ENCODE data around the gene MAT2B.

The MAT2B gene

DNA sequence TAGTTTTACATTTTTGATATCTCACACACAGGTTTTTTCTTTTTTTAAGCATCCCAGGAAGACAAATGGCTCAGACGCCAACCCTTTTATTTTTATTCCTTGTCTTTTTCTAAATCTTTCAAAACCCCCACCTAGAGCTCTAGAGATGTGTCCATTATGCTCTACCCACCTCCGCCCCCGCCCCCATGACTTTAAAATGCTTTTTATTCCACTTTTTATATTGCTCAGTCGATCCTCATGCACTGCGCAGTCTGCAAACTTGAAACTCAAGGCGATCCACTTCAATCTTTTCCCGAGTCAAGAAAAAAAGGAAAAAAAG is 411 bp upstream of the MAT2B start (continued):
- TF ChIP-seq, protein P1, sequence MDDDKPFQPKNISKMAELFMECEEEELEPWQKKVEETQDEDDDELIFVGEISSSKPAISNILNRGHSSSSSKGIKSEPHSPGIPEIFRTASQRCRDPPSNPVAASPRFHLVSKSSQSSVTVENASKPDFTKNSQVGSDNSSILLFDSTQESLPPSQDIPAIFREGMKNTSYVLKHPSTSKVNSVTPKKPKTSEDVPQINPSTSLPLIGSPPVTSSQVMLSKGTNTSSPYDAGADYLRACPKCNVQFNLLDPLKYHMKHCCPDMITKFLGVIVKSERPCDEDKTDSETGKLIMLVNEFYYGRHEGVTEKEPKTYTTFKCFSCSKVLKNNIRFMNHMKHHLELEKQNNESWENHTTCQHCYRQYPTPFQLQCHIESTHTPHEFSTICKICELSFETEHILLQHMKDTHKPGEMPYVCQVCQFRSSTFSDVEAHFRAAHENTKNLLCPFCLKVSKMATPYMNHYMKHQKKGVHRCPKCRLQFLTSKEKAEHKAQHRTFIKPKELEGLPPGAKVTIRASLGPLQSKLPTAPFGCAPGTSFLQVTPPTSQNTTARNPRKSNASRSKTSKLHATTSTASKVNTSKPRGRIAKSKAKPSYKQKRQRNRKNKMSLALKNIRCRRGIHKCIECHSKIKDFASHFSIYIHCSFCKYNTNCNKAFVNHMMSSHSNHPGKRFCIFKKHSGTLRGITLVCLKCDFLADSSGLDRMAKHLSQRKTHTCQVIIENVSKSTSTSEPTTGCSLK (tag by site-specific recombination; IDR thresholded peaks at IDR 0.05), result no peak

DNA sequence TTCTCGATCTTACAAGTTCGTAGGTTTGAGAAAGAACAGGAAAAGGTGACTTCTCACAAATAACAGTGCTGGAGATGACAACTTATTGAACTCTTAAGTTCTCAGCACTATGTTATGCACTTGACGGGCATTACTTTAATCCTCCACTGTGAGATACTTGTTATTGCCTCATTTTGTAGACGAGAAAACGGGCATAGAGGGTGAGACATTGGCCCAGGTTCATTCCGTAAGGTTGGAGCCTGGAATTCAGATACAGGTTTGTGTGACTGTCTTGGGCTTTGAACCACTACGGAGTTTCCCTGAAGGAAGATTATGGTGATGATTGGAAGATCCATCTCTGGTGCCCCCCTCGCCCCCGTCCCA is 657 bp downstream of the MAT2B start:
- peaks cover 16% of the 10 kb centered on the region for H3K4me1 ChIP-seq (ENCODE audit: control insufficient read depth, insufficient read depth, low read length)
- peak overlapping the region; percentile 80 for H3K4me3 ChIP-seq (ENCODE audit: low read depth, low read length)
- ChIA-PET POLR2A (interaction anchor here (0.6 to 2.1 kb wide), 8 partner anchors 11 to 68 kb away, joined by 3 to 49 read pairs (median 4); partner anchors contain the start of genes CCNG1, HMMR and NUDCD2), CTCF (interaction anchor here (0.6 to 1.0 kb wide), 3 partner anchors 23 to 102 kb away, joined by 3 to 4 read pairs (median 3); no protein-coding TSS in a partner anchor)
- H3K36me3 ChIP-seq (ENCODE audit: control insufficient read depth in 2 of 2, insufficient read depth in 1 of 2, low read length in 2 of 2), result no peaks in the 10 kb centered on the region
- H3K9me3 ChIP-seq (ENCODE audit: control insufficient read depth, insufficient read depth, low read depth, low read length), result no peaks in the 10 kb centered on the region
- H3K27ac ChIP-seq (ENCODE audit: extremely low read depth, low read depth, low read length), result peak overlapping the region; percentile 92
- TF ChIP-seq, protein P2, sequence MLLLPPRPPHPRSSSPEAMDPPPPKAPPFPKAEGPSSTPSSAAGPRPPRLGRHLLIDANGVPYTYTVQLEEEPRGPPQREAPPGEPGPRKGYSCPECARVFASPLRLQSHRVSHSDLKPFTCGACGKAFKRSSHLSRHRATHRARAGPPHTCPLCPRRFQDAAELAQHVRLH (tag by site-specific recombination; IDR thresholded peaks at IDR 0.05), result no peak
- 0 out of 2 replicates have a peak, but pooled peaks have one; percentile 14 for TF ChIP-seq TRIM28 (IDR thresholded peaks at IDR 0.05; ENCODE audit: borderline replicate concordance, low read length)

DNA sequence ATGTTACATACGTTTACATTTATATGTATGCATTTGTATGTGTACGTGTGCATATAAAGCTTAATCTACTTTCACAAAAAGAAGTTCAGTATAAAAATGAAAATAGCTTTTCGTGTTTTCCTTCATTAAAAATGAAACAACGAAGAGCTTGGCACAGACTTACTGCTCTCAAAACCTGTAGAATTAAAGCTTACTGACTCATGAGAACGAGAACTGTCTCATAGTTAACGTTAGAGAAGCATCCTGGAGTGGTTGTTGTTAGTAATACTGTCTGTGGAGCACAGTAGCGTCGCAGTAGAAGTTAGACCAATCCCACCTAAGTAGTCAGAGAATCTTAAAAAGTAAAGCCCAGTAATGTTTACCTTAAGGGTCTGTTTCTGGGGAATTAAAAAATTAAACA is 1.3 kb downstream of the MAT2B start:
- no peak overlapping the region; the same call in 1 of the 2 replicates for H3K27ac ChIP-seq (ENCODE audit: extremely low read depth, low read depth, low read length)
- H3K4me3 ChIP-seq (ENCODE audit: low read depth, low read length), result peak overlapping the region; percentile 80
- peak; percentile 28; the same call in 1 of the 2 replicates for TF ChIP-seq SCRT2 (tag by site-specific recombination; IDR thresholded peaks at IDR 0.05)
- TF ChIP-seq PRDM1 (tag by site-specific recombination; IDR thresholded peaks at IDR 0.05), result peak; percentile 42; the same call in 1 of the 2 replicates
- TF ChIP-seq SETDB1 (IDR thresholded peaks at IDR 0.05; ENCODE audit: insufficient read length, low read length), result no peak
- peaks cover 16% of the 10 kb centered on the region for H3K4me1 ChIP-seq (ENCODE audit: control insufficient read depth, insufficient read depth, low read length)
- POLR2A ChIA-PET, result interaction anchor here (0.8 kb wide), 1 partner anchor 47 kb away, joined by 4 read pairs; the partner anchor contains the start of genes HMMR and NUDCD2
- CTCF ChIA-PET, result interaction anchor here (0.9 kb wide), 1 partner anchor 103 kb away, joined by 4 read pairs; no protein-coding TSS in a partner anchor
- H3K9me3 ChIP-seq (ENCODE audit: control insufficient read depth, insufficient read depth, low read depth, low read length), result no peaks in the 10 kb centered on the region
- H3K36me3 ChIP-seq (ENCODE audit: control insufficient read depth in 2 of 2, insufficient read depth in 1 of 2, low read length in 2 of 2), result peaks cover 0 to 1% of the 10 kb centered on the region in 2 experiments; a peak in 1 of 3 replicates

GRCh38 chr5:163508753-163509152 is 3.3 kb downstream of the MAT2B start:
- Histone ChIP-seq H3K4me1 (ENCODE audit: control insufficient read depth, insufficient read depth, low read length) (peaks cover 15% of the 10 kb centered on the region), H3K36me3 (ENCODE audit: control insufficient read depth in 2 of 2, insufficient read depth in 1 of 2, low read length in 2 of 2) (peaks cover 15 to 22% of the 10 kb centered on the region in 2 experiments), H3K27ac (ENCODE audit: extremely low read depth, low read depth, low read length) (peak overlapping the region; percentile 25; the same call in 1 of the 2 replicates), H3K9me3 (ENCODE audit: control insufficient read depth, insufficient read depth, low read depth, low read length) (no peaks in the 10 kb centered on the region), H3K4me3 (ENCODE audit: low read depth, low read length) (peak overlapping the region; percentile 9)
- CTCF ChIA-PET, result interaction anchor here (0.7 to 0.8 kb wide), 2 partner anchors 20 to 224 kb away, joined by 3 read pairs; no protein-coding TSS in a partner anchor
- no peak for TF ChIP-seq ZNF658 (tag by site-specific recombination; IDR thresholded peaks at IDR 0.05)
- TF ChIP-seq, protein P3, sequence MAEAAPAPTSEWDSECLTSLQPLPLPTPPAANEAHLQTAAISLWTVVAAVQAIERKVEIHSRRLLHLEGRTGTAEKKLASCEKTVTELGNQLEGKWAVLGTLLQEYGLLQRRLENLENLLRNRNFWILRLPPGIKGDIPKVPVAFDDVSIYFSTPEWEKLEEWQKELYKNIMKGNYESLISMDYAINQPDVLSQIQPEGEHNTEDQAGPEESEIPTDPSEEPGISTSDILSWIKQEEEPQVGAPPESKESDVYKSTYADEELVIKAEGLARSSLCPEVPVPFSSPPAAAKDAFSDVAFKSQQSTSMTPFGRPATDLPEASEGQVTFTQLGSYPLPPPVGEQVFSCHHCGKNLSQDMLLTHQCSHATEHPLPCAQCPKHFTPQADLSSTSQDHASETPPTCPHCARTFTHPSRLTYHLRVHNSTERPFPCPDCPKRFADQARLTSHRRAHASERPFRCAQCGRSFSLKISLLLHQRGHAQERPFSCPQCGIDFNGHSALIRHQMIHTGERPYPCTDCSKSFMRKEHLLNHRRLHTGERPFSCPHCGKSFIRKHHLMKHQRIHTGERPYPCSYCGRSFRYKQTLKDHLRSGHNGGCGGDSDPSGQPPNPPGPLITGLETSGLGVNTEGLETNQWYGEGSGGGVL (tag by site-specific recombination; IDR thresholded peaks at IDR 0.05), result no peak
- TF ChIP-seq KLF7 (tag by site-specific recombination; IDR thresholded peaks at IDR 0.05; ENCODE audit: borderline replicate concordance), result no peak
- TF ChIP-seq ZBTB26 (tag by site-specific recombination; optimal IDR thresholded peaks at IDR 0.05), result no peak
- TF ChIP-seq, protein P4, sequence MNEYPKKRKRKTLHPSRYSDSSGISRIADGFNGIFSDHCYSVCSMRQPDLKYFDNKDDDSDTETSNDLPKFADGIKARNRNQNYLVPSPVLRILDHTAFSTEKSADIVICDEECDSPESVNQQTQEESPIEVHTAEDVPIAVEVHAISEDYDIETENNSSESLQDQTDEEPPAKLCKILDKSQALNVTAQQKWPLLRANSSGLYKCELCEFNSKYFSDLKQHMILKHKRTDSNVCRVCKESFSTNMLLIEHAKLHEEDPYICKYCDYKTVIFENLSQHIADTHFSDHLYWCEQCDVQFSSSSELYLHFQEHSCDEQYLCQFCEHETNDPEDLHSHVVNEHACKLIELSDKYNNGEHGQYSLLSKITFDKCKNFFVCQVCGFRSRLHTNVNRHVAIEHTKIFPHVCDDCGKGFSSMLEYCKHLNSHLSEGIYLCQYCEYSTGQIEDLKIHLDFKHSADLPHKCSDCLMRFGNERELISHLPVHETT (tag by site-specific recombination; IDR thresholded peaks at IDR 0.05), result no peak
- TF ChIP-seq ZNF133 (tag by site-specific recombination; IDR thresholded peaks at IDR 0.05), result no peak
- POLR2A ChIA-PET, result interaction anchor here (2.8 kb wide), 1 partner anchor 48 kb away, joined by 17 read pairs; the partner anchor contains the start of genes HMMR and NUDCD2
